AML-193 (cell line): ENCODE measurements around the gene UPB1.
"Not testable (repeated sequence)": the region's sequence is repeated elsewhere in the genome, so short reads cannot be mapped to it uniquely, and the experiment has no call there.

Experiments used
- DNase-seq, 2 experiments: peaks; one replicate each; lab custom pipeline; 2025; lab: John Stamatoyannopoulos, UW

UPB1 gene

DNA sequence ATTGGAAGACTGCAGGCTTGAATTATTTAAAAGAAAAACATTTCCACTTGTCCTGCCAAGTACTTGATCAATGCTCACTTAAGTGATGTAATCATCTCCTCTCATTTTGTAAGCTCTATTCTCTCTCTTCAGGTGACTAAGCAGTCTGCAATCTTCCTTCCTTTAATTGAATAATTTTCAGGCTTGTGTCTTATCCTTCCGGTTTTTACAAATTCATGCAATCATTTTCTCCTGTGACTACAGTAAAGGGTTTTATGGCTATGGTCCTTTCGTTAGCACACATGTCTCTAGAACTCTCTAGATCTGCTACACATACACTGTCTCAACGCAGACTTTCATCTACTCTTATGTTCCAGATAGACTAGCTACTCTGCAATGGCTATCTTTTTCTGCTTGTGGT, 12.6 kb upstream of the UPB1 start:
- DNase-seq = peak; percentile 83 to 92

DNA sequence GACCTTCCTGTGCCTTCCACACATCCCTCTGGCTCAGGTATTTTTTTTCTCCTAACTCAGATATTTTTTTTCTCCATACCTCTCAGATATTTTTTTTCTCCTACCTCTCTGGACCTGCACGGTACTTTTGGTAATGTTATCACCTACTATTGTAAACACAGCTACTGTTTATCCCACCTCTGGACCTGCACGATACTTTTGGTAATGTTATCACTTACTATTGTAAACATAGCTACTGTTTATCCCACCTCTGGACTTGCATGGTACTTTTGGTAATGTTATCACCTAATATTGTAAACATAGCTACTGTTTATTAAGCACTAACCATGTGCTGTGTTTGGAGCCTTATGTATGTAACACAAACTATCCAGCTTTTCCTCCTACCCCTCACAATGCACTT, 12.1 kb upstream of the UPB1 start:
- no peak for DNase-seq

DNA sequence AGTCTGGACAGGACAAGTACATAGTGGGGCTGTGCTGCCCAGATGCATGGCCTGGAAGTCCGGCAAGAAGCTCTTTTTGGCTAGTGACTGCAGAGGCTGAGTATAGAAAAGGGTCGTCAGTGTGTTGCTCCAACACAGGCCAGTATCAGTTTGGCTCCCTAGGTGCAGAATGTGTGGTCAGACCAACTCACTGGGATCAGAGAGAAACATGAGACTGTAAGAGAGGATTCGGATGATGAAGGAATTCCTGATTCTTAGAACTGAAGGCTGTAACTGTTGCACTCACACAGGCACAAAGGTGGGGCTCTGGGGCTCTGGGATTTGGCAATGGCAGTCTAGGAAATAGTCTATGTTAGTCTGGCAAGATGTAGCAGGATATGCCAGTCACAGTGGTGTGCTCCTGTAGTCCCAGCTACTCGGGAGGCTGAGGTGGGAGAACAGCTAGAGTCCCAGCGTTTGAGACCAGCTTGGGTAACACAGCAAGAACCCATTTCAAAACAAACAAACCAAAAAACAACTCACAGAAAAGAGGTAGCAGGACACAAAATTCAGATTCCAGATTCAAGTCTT, 11.1 kb upstream of the UPB1 start:
- no peak for DNase-seq

DNA sequence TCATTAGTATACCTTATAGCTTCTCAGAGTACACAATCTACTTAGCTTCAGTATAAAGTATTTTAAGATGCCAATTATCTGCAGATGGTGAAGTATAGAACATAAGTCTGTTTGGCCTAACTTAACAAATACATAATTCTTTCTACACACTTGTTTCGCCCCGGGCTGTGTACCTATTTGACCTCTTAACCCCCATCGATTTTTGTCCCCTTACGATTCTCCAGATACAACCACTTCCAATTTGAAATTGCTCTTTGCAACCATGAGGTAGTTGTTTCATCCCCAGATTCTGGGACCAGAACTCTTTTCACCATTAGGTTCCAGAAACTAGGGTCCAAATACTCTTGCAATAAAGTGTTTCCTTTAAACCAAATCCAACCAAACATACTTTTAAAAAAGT, 10.0 kb upstream of the UPB1 start:
- DNase-seq = no peak

DNA sequence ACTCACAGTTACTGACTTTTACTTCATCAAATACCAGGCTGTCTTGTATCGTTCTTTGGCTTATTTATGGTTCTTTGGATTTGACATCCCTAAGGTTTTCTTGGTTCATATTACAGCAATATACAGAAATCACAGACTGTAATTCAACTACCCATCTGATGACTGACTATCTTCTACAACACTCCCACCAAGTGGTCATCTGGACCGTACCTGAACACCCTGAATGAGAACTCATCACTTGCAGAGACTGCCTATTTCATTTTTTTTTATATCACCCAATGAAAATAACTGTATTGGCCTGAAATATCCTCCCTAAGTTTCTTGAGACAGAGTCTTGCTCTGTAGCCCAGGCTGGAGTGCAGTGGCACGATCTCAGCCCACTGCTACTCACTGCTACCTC, 9.5 kb upstream of the UPB1 start:
- no peak for DNase-seq

DNA sequence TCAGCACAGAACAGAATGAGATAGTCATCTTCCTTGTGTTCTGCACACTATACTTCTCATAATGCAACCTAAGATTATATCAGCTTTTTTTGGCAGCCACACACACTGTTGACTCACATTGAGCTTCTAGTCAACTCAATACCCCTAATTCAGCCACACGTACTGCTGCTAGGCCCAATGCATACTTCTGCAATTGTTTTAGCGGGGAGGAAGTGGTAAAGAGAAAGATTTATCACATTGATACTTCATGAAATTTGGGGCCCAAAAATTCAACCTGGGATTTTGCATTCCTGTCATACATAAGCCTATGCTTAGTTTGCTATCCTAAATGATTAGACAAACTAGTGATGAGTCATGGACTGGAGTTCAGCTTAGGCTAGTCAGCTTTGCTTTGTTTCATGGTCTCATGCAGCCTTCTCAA, 8.6 kb upstream of the UPB1 start:
- peak in 1 of 2 experiments; percentile 33 for DNase-seq

DNA sequence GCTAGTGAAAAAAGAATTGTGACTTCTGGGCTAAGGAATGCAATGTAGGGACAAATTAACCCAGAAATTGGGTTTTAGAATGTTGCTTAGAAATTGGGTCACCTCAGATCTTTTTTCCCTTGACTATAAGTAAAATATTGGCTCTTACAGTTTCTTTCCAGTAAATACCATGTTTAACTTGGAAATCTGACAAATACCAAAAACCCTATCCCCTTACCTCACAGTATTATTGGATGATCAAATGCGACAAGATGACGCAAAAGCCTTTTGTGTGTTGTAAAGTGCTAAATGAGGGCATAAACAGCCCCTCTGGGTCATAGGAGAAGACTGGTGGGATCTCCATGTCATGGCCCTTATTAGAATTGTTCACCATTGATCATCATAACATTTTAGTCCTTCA, 6.1 kb upstream of the UPB1 start:
- DNase-seq = no peak

DNA sequence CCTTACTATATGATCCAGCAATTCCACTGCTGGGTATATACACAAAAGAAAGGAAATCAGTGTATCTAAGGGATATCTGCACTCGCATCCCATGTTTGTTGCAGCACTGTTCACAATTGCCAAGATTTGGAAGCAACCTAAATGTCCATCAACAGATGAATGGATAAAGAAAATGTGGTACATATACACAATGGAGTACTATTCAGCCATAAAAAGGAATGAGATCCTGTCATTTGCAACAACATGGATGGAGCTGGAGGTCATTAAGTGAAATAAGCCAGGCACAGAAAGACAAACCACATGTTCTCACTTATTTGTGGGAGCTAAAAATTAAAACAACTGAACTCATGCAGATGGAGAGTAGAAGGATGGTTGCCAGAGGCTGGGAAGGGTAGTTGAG, 5.7 kb upstream of the UPB1 start:
- DNase-seq = not testable (repeated sequence)

DNA sequence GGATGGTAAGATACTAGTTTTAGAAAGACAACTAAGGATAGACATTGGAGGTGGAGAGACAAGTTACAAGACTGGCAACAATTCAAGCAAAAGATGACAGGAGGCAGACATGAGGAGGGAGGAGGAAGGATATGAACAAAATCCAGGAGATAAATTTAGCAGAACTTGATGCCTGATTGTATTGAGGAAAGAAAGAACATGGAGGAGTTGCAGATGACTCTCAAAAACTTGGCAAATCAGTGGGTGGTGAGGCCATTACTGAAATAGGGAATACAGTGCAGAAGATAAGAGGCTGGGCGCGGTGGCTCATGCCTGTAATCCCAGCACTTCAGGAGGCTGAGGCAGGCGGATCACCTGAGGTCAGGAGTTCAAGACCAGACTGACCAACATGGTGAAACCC, 2.7 kb upstream of the UPB1 start:
- DNase-seq = no peak

DNA sequence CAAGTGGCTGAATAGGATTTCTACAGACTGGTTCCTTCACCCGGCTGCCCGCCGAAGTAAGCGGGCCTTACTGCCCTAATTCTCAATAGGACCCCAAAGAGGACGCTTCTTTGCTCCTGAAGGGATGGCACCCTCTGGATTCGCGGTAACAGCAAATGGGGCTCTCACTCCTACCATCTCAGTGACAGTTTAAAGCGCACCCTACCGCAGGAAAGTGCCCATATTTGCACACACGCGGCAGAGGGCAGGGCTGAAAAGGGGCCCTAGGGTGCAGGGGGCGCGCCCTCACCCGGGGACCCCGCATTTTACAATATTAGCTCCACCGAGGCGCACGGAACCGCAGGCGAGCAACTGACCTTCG, 985 bp upstream of the UPB1 start:
- no peak for DNase-seq

DNA sequence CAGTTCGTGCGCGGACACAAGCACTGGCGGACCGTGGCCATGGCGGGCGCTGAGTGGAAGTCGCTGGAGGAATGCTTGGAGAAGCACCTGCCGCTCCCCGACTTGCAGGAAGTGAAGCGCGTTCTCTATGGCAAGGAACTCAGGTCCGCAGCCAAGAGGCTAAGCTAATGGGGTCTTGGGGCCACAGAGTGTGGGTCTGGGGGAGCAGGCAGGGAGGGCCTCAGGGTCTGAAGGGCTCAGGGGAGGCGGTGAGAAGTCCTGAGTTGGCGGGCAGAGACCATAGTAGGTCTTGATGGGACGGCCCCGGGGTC, 188 bp downstream of the UPB1 start:
- no peak for DNase-seq

DNA sequence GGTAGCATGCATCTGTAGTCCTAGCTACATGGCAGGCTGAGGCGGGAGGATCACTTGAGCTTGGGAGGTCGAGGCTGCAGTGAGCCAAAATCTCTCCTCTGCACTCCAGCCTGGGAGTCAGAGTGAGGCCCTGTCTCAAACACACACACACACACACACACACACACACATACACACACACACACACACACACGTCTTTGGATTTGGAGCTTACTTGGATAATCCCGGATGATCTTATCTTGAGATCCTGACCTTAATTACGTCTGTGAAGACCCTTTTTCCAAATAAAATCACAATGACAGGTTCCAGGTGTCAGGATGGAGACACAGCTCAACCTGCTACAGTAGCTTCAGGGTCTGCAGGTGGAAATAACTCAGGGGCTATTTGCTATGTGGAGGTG, 1.1 kb downstream of the UPB1 start:
- DNase-seq = no peak

DNA sequence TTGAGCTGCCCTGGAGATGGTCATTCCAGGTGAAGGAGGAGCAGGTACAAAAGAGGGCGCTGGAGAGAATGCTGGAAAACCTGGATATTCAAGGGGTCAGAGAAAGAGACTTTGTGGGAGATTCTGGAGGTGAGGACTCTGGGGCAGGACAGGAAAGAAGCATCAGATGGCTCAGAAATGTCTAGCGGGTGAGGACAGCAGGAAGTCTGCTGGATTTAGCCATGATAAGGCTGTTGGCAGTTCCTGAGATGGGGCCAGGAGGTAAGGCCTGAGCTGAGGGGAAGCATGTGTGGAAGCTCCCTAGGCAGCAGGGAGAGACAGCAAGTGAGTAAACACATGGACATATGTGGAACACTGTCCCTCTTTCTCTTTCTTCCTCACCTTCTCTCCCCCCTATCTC, 1.5 kb downstream of the UPB1 start:
- DNase-seq = no peak

DNA sequence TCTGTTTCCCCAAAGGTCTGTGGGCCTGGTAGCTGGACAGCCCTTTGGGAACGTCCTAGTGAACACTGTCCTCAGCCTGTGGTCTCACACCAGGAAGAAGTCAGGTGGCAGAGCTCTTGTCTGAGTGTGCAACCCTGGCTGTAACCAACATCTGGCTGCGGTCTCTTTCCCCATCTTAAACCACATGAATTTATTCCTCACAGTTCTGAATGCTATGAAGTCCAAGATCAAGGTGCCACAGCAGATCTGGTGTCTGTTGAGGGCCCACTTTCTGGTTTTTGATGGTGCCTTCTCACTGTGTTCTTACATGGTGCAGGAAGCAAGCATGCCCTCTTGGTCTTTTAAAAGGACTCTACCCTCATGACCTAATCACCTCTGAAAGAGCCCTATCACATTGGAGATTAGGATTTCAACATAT, 2.7 kb downstream of the UPB1 start:
- peak; percentile 50 to 56 for DNase-seq

DNA sequence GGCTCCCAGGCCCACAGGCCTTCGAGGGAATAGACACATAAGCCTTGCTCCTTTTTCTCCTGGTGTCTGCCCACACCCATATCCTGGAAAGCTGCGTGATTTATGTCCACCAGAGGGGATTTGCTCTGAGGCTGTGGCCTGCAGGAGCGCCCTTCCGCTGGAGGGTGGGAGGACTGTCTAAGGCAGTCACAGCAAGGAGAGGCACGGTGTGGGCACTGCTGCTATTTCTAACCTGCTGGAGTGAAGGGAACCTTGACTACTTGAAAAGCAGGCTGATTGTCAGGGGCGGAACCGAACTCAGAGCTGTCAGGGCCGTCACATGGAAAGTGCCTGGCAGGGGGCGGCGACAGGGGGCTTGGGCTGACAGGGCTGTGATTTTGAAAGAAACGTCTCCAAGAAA, 3.7 kb downstream of the UPB1 start:
- DNase-seq = no peak

DNA sequence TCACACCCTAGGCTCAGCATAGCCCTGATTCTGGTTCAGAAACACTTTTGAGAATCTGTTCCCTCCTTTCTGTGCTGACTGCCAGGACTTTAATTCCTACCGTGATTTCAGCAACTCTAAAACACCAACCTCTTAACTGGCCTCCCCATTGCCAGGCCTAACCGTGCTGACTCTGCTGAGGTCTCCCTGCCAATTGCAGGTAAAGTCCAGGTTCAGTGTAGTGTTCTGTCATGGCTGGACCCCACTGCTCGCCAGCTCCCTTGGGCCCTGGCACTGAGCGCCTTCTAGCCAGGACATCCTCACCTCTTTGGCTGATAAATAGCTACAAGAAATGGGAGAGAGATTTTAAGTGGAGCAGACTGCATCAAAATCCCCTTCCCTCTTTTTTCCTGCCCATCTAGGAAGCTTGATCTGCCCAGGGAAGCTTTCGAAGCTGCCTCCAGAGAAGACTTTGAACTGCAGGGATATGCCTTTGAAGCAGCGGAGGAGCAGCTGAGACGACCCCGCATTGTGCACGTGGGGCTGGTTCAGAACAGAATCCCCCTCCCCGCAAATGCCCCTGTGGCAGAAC, 4.7 kb downstream of the UPB1 start:
- no peak for DNase-seq

DNA sequence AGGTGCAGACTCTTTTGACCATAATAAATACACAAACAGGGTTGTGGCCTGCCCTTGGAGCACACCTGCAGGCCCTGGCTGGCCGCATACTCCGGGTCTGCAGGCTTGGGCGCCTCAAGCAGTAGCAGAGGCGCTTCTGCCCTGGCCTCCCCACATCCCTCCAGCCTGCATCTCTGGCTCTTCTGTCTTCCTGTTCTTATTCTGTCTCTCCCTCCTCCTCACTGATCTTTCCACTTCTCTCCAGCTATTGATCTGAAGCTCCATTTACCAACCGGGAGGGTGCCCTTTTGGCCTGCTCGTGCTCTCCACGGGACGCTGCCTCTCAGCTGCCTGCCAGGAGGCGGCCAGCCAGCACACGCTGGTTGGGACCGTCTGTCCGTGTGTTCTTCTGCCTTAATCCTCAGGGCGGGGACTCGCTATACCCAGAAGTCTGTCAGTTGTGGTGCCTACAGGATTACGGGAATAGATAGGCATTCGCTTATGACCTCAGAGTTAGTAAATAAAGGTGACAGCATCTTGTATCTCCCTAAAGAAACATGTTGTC, 5.2 kb downstream of the UPB1 start:
- DNase-seq = no peak

DNA sequence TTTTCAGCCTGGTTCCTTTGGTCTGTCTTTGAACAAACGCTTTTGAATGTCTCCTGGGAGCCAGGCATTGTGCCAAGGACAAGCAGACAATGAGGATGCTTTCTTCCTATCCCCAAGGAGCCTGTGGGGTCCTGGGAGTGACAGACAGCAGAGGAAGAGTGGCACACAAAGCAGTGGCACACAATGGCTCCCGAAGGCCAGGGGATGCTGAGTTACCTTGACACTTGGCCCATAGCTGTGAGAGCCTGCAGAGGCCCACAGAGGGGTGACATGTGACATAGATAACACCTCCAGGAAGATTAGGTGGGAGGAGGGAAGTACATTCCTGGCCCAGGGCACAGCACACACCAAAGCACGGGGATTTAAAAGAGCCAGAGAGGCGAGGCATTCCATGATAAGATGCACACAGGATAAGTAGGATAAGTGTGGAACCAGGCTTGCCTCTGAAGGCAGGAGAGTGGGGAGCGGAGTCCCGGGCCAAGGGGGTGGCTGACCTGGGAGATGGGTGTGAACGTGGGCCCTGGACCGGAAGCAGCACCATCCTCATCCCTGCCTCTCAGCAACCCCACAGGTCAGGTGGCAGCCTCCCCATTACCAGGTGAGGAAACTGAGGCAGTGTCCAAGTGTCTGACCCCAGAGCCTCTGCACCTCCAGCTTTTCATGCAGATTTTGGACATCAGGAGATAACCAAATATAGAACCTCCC, 6.3 kb downstream of the UPB1 start:
- no peak for DNase-seq

DNA sequence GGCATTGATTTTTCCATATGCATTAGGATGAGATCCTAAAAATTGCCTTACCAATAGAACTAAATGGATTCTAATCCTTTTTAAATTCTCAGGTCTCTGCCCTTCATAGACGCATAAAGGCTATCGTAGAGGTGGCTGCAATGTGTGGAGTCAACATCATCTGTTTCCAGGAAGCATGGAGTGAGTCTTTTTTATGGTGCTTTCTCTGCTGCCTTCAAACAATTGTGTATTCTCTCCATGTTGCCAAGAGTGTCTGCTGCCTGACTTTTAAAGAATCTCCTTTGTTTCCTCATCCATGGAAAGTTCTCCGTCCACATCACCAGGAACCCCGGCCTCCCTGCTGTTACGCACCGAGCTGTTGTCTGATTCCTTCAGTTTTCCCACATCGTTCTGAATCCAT, 6.9 kb downstream of the UPB1 start:
- DNase-seq = no peak

DNA sequence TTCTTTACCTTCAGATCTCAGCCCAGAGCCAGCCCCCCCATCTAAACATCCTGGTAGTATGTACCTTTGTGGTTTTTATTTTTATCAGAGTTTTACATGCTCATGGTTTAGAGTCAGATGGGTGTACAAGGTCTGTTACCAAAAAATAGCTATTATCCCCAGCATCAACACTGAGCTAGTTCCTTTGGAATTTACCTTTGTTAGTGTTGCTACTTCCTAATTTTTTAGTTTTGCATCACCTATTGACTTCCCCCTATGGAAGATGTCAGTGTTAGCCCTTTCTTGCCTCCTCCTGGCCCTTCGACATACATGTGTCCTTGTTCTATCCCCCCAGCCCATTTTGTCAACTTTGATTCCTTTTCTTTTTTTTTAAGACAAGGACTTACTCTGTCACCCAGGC, 7.4 kb downstream of the UPB1 start:
- DNase-seq = no peak

DNA sequence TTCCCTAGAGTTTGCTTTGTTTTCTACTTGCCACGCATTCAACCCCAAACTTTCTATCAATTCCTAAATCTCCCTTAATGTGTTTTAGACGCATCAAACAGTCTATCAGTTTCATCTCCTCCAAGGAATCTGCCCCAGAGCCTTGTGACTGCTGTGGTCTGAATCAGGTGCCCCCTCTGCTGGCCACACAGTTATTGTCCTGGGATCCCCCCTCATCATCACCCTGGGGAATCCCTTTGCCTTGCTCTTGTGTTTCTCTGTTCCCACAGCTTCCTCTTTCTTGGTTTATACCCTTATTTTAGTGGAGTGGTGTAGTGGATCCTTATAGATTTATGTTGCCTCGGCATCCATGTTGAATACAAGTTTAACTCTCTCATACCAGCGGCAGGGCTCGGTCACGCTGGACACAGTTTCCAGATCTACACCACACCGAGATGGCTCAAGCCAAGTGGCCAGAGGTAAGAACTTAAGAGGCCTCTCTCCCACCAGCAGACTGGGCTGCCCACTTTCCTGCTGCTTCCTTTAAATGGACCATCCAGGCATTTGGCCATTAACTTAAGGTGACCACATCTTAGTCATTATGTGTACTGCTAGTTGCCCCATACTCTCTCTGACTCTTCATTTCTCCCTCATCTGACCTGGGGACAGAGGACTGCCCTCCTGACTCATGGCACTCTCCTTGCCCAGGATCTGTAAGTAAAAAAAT, 8.2 kb downstream of the UPB1 start:
- DNase-seq = peak; percentile 86

DNA sequence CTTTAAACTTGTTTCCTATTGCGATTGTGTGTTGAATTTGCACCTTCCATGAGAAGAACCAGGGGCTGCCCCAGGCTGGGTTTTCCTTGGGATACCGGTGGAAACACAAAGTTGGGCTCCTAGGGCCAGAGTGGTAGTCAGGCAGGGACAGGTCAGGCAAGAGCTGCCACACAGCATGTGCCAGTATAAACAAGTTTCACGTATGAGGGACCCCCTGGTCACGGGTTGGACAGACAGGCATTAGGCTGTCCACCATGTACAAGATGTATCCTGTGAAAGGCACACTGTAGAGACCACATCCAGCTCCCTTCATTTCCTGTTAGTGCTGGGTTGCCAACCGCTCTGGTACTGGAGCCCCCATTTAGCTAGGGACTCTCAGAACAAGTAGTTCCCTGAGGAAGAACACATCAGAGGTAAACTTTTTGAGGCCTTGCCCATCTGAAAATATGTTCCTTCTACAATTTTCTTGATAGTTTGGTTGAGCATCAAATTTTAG, 8.8 kb downstream of the UPB1 start:
- DNase-seq = no peak

DNA sequence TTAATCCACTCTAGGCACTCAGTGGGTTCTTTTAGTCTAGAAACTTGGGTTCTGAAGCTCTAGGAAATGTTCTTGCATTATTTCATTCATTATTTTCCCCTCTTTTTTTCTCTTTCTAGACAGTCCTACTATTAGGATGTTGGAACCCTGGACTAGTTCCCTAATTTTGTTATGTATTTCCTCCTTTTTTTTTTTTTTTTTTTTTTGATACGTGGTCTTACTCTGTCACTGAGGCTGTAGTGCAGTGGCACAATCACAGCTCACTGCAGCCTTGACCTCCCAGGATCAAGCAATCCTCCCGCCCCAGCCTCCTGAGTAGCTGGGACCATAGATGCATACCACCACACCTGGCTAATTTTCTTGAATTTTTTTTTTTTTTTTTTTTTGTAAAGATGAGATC, 9.4 kb downstream of the UPB1 start:
- DNase-seq = no peak
